Uterus (tissue), 2 donors: ENCODE measurements around the gene PXDC1.

Experiments
- CTCF ChIP-seq, 4 experiments: fragments of 200-600 bp in 2 of 4; fragments of 450-650 bp in 2 of 4; sonication (generic) in 2 of 4; IDR thresholded peaks; one replicate each; pipeline ENCODE4 v1.5.1; 2016 to 2019; ENCODE audit warnings: antibody characterized with exemption in 4 of 4, mild to moderate bottlenecking in 2 of 4, moderate library complexity in 1 of 4
- POLR2A ChIP-seq, 2 donors: fragments of 450-650 bp; IDR thresholded peaks; one replicate each; pipeline ENCODE4 v1.6.1; 2016; ENCODE audit warnings: antibody characterized with exemption in 2 of 2, mild to moderate bottlenecking in 1 of 2, moderate library complexity in 1 of 2

DNA sequence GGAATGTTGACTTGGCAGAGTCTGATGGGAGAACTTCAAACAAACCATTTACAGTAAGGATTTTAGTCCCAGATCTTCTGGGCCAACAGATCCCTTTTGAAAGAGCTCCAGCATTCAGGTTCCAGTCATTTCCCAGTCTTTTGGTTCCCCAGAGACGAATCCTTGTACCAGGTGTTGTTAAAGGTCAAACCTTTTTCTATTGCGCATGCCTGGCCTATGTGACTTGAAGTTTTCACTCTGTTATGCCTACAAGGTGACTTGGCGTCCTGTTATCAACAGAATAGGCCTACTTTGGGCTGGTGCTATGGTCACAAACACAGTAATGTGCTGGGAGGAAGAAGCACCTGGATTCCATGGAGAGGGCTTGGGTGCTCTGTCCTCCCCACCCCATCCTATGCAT lies 52.3 kb downstream of the PXDC1 start:
- TF ChIP-seq CTCF (IDR thresholded peaks at IDR 0.05) (no peak), POLR2A (IDR thresholded peaks at IDR 0.05) (no peak)
